Hepatocyte (in vitro differentiated cells): ENCODE measurements around the gene TANC1.

Source experiments
- EZH2 ChIP-seq: fragments of 200-600 bp; sonication (generic); IDR thresholded peaks from 2 replicates; pipeline ENCODE4 v1.6.1; 2016; ENCODE audit warnings: antibody characterized with exemption, mild to moderate bottlenecking, borderline replicate concordance
- EZH2phosphoT487 ChIP-seq: fragments of 200-600 bp; sonication (generic); IDR thresholded peaks from one replicate; pipeline ENCODE4 v1.6.1; 2018; ENCODE audit warnings: antibody characterized with exemption, mild to moderate bottlenecking, low read depth, moderate library complexity; ENCODE audit not compliant: unreplicated experiment, severe bottlenecking
- TF ChIP-seq, protein P1 (sequence below): fragments of 200-600 bp; sonication (generic); IDR thresholded peaks from 2 replicates; pipeline ENCODE4 v1.5.1; 2016; ENCODE audit warnings: antibody characterized with exemption, mild to moderate bottlenecking; ENCODE audit not compliant: poor library complexity

DNA sequence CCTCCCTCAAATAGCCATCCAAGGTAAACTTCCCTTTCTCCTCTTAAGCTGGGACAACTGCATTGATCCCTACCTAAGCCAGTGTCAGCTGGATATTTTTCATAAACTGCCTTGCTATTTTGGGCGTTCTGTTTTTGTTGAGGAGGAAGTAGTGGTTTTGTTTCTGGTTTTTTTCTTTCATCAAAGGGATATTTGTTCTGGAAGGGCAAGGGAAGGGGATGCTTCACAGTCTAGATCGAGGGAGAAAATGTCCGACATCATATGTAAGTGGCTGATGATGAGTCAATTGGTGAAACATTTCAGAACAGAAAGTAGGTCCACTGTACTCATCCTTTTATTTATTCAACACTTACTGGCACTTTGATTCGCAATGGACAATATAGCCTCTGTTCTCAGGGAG is 31.0 kb downstream of the TANC1 start:
- TF ChIP-seq, protein P1, sequence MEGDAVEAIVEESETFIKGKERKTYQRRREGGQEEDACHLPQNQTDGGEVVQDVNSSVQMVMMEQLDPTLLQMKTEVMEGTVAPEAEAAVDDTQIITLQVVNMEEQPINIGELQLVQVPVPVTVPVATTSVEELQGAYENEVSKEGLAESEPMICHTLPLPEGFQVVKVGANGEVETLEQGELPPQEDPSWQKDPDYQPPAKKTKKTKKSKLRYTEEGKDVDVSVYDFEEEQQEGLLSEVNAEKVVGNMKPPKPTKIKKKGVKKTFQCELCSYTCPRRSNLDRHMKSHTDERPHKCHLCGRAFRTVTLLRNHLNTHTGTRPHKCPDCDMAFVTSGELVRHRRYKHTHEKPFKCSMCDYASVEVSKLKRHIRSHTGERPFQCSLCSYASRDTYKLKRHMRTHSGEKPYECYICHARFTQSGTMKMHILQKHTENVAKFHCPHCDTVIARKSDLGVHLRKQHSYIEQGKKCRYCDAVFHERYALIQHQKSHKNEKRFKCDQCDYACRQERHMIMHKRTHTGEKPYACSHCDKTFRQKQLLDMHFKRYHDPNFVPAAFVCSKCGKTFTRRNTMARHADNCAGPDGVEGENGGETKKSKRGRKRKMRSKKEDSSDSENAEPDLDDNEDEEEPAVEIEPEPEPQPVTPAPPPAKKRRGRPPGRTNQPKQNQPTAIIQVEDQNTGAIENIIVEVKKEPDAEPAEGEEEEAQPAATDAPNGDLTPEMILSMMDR = no peak
- no peak for TF ChIP-seq EZH2
- TF ChIP-seq EZH2phosphoT487 = no peak
